ENCODE results near the gene MDFIC.

MDFIC gene

GRCh38 chr7:114953724-114954123, 31.8 kb downstream of the MDFIC start:
- H3K27me3 ChIP-seq (ENCODE audit: low read depth, low read length): no peaks in the 10 kb centered on the region
- H3K4me3 ChIP-seq (ENCODE audit: low read depth in 1 of 2, low read length in 2 of 2): no peak overlapping the region
- H3K36me3 ChIP-seq (ENCODE audit: control insufficient read depth in 1 of 2, insufficient read depth in 2 of 2, low read length in 2 of 2): no peaks in the 10 kb centered on the region
- no peaks in the 10 kb centered on the region for H3K4me1 ChIP-seq (ENCODE audit: control insufficient read depth in 1 of 2, insufficient read depth in 2 of 2, low read length in 2 of 2)
- H3K9me3 ChIP-seq (ENCODE audit: control insufficient read depth in 1 of 2, low read length in 2 of 2): no peaks in the 10 kb centered on the region
- no peak overlapping the region for H3K27ac ChIP-seq (ENCODE audit: low read length)

- no peak overlapping the region for H3K27ac ChIP-seq (ENCODE audit: low read length)
- H3K9me3 ChIP-seq (ENCODE audit: control insufficient read depth in 1 of 2, low read length in 2 of 2): no peaks in the 10 kb centered on the region
- H3K27me3 ChIP-seq (ENCODE audit: low read depth, low read length): no peaks in the 10 kb centered on the region
- H3K4me1 ChIP-seq (ENCODE audit: control insufficient read depth in 1 of 2, insufficient read depth in 2 of 2, low read length in 2 of 2): no peaks in the 10 kb centered on the region
- H3K4me3 ChIP-seq (ENCODE audit: low read depth in 1 of 2, low read length in 2 of 2): no peak overlapping the region
- H3K36me3 ChIP-seq (ENCODE audit: control insufficient read depth in 1 of 2, insufficient read depth in 2 of 2, low read length in 2 of 2): no peaks in the 10 kb centered on the region
These were observed 34.8 kb downstream of the MDFIC start for GRCh38 chr7:114956702-114957101.

GRCh38 chr7:114957444-114957843, 35.5 kb downstream of the MDFIC start:
- no peak overlapping the region for H3K4me3 ChIP-seq (ENCODE audit: low read depth in 1 of 2, low read length in 2 of 2)
- no peaks in the 10 kb centered on the region for H3K36me3 ChIP-seq (ENCODE audit: control insufficient read depth in 1 of 2, insufficient read depth in 2 of 2, low read length in 2 of 2)
- H3K4me1 ChIP-seq (ENCODE audit: control insufficient read depth in 1 of 2, insufficient read depth in 2 of 2, low read length in 2 of 2): no peaks in the 10 kb centered on the region
- H3K9me3 ChIP-seq (ENCODE audit: control insufficient read depth in 1 of 2, low read length in 2 of 2): no peaks in the 10 kb centered on the region
- H3K27me3 ChIP-seq (ENCODE audit: low read depth, low read length): no peaks in the 10 kb centered on the region
- no peak overlapping the region for H3K27ac ChIP-seq (ENCODE audit: low read length)

GRCh38 chr7:114959931-114960330, 38.0 kb downstream of the MDFIC start:
- Histone ChIP-seq H3K27me3 (ENCODE audit: low read depth, low read length) (no peaks in the 10 kb centered on the region), H3K9me3 (ENCODE audit: control insufficient read depth in 1 of 2, low read length in 2 of 2) (no peaks in the 10 kb centered on the region), H3K27ac (ENCODE audit: low read length) (no peak overlapping the region), H3K36me3 (ENCODE audit: control insufficient read depth in 1 of 2, insufficient read depth in 2 of 2, low read length in 2 of 2) (no peaks in the 10 kb centered on the region), H3K4me3 (ENCODE audit: low read depth in 1 of 2, low read length in 2 of 2) (no peak overlapping the region), H3K4me1 (ENCODE audit: control insufficient read depth in 1 of 2, insufficient read depth in 2 of 2, low read length in 2 of 2) (no peaks in the 10 kb centered on the region)

GRCh38 chr7:114962441-114962840, 40.5 kb downstream of the MDFIC start:
- Histone ChIP-seq H3K36me3 (ENCODE audit: control insufficient read depth in 1 of 2, insufficient read depth in 2 of 2, low read length in 2 of 2) (no peaks in the 10 kb centered on the region), H3K4me3 (ENCODE audit: low read depth in 1 of 2, low read length in 2 of 2) (no peak overlapping the region), H3K4me1 (ENCODE audit: control insufficient read depth in 1 of 2, insufficient read depth in 2 of 2, low read length in 2 of 2) (no peaks in the 10 kb centered on the region), H3K9me3 (ENCODE audit: control insufficient read depth in 1 of 2, low read length in 2 of 2) (no peaks in the 10 kb centered on the region), H3K27me3 (ENCODE audit: low read depth, low read length) (no peaks in the 10 kb centered on the region), H3K27ac (ENCODE audit: low read length) (no peak overlapping the region)

GRCh38 chr7:114966156-114966555, 44.3 kb downstream of the MDFIC start:
- no peaks in the 10 kb centered on the region for H3K27me3 ChIP-seq (ENCODE audit: low read depth, low read length)
- no peaks in the 10 kb centered on the region for H3K4me1 ChIP-seq (ENCODE audit: control insufficient read depth in 1 of 2, insufficient read depth in 2 of 2, low read length in 2 of 2)
- H3K36me3 ChIP-seq (ENCODE audit: control insufficient read depth in 1 of 2, insufficient read depth in 2 of 2, low read length in 2 of 2): no peaks in the 10 kb centered on the region
- H3K27ac ChIP-seq (ENCODE audit: low read length): no peak overlapping the region
- no peak overlapping the region for H3K4me3 ChIP-seq (ENCODE audit: low read depth in 1 of 2, low read length in 2 of 2)
- no peaks in the 10 kb centered on the region for H3K9me3 ChIP-seq (ENCODE audit: control insufficient read depth in 1 of 2, low read length in 2 of 2)

- Histone ChIP-seq H3K9me3 (ENCODE audit: control insufficient read depth in 1 of 2, low read length in 2 of 2) (no peaks in the 10 kb centered on the region), H3K4me1 (ENCODE audit: control insufficient read depth in 1 of 2, insufficient read depth in 2 of 2, low read length in 2 of 2) (peaks cover 0 to 6% of the 10 kb centered on the region in 2 donors), H3K4me3 (ENCODE audit: low read depth in 1 of 2, low read length in 2 of 2) (no peak overlapping the region), H3K36me3 (ENCODE audit: control insufficient read depth in 1 of 2, insufficient read depth in 2 of 2, low read length in 2 of 2) (no peaks in the 10 kb centered on the region), H3K27me3 (ENCODE audit: low read depth, low read length) (no peaks in the 10 kb centered on the region), H3K27ac (ENCODE audit: low read length) (no peak overlapping the region)
These were observed 47.2 kb downstream of the MDFIC start for GRCh38 chr7:114969096-114969495.

GRCh38 chr7:114970308-114970707, 48.4 kb downstream of the MDFIC start:
- Histone ChIP-seq H3K4me1 (ENCODE audit: control insufficient read depth in 1 of 2, insufficient read depth in 2 of 2, low read length in 2 of 2) (peaks cover 0 to 6% of the 10 kb centered on the region in 2 donors), H3K4me3 (ENCODE audit: low read depth in 1 of 2, low read length in 2 of 2) (no peak overlapping the region), H3K36me3 (ENCODE audit: control insufficient read depth in 1 of 2, insufficient read depth in 2 of 2, low read length in 2 of 2) (no peaks in the 10 kb centered on the region), H3K27ac (ENCODE audit: low read length) (no peak overlapping the region), H3K9me3 (ENCODE audit: control insufficient read depth in 1 of 2, low read length in 2 of 2) (no peaks in the 10 kb centered on the region), H3K27me3 (ENCODE audit: low read depth, low read length) (no peaks in the 10 kb centered on the region)

- Histone ChIP-seq H3K27ac (ENCODE audit: low read length) (no peak overlapping the region), H3K9me3 (ENCODE audit: control insufficient read depth in 1 of 2, low read length in 2 of 2) (no peaks in the 10 kb centered on the region), H3K4me1 (ENCODE audit: control insufficient read depth in 1 of 2, insufficient read depth in 2 of 2, low read length in 2 of 2) (peaks cover 0 to 6% of the 10 kb centered on the region in 2 donors), H3K4me3 (ENCODE audit: low read depth in 1 of 2, low read length in 2 of 2) (no peak overlapping the region), H3K36me3 (ENCODE audit: control insufficient read depth in 1 of 2, insufficient read depth in 2 of 2, low read length in 2 of 2) (no peaks in the 10 kb centered on the region), H3K27me3 (ENCODE audit: low read depth, low read length) (no peaks in the 10 kb centered on the region)
These were observed 48.8 kb downstream of the MDFIC start for GRCh38 chr7:114970732-114971131.

- Histone ChIP-seq H3K27me3 (ENCODE audit: low read depth, low read length) (no peaks in the 10 kb centered on the region), H3K27ac (ENCODE audit: low read length) (no peak overlapping the region)
These were observed 50.7 kb downstream of the MDFIC start for GRCh38 chr7:114972567-114972966.

GRCh38 chr7:114973147-114973546, 51.3 kb downstream of the MDFIC start:
- Histone ChIP-seq H3K4me1 (ENCODE audit: control insufficient read depth in 1 of 2, insufficient read depth in 2 of 2, low read length in 2 of 2) (peaks cover 0 to 6% of the 10 kb centered on the region in 2 donors), H3K27me3 (ENCODE audit: low read depth, low read length) (no peaks in the 10 kb centered on the region), H3K36me3 (ENCODE audit: control insufficient read depth in 1 of 2, insufficient read depth in 2 of 2, low read length in 2 of 2) (no peaks in the 10 kb centered on the region), H3K9me3 (ENCODE audit: control insufficient read depth in 1 of 2, low read length in 2 of 2) (no peaks in the 10 kb centered on the region), H3K27ac (ENCODE audit: low read length) (no peak overlapping the region), H3K4me3 (ENCODE audit: low read depth in 1 of 2, low read length in 2 of 2) (no peak overlapping the region)

More at GRCh38 chr7:114972567-114972966, 50.7 kb downstream of the MDFIC start:
- H3K4me1 ChIP-seq (ENCODE audit: control insufficient read depth in 1 of 2, insufficient read depth in 2 of 2, low read length in 2 of 2): peaks cover 0 to 6% of the 10 kb centered on the region in 2 donors
- no peak overlapping the region for H3K4me3 ChIP-seq (ENCODE audit: low read depth in 1 of 2, low read length in 2 of 2)
- H3K36me3 ChIP-seq (ENCODE audit: control insufficient read depth in 1 of 2, insufficient read depth in 2 of 2, low read length in 2 of 2): no peaks in the 10 kb centered on the region
- no peaks in the 10 kb centered on the region for H3K9me3 ChIP-seq (ENCODE audit: control insufficient read depth in 1 of 2, low read length in 2 of 2)

- Histone ChIP-seq H3K27ac (ENCODE audit: low read length) (no peak overlapping the region), H3K36me3 (ENCODE audit: control insufficient read depth in 1 of 2, insufficient read depth in 2 of 2, low read length in 2 of 2) (peaks cover 0 to 5% of the 10 kb centered on the region in 2 donors), H3K4me3 (ENCODE audit: low read depth in 1 of 2, low read length in 2 of 2) (no peak overlapping the region), H3K4me1 (ENCODE audit: control insufficient read depth in 1 of 2, insufficient read depth in 2 of 2, low read length in 2 of 2) (peaks cover 0 to 6% of the 10 kb centered on the region in 2 donors), H3K27me3 (ENCODE audit: low read depth, low read length) (no peaks in the 10 kb centered on the region), H3K9me3 (ENCODE audit: control insufficient read depth in 1 of 2, low read length in 2 of 2) (no peaks in the 10 kb centered on the region)
These were observed 53.5 kb downstream of the MDFIC start for GRCh38 chr7:114975401-114975800.
